Upper lobe of right lung (tissue), 1 donor: ENCODE results near the gene SDS. TPM values are rescaled to one million over a fixed set of nuclear protein-coding genes. Genes with fewer than 3 reads are reported as not detected.

Source experiments
- ATAC-seq: fragments of 200-7000 bp; cut with Tn5 transposase; one replicate; pipeline ENCODE4 v1.9.1; 2020; ENCODE audit warnings: mild to moderate bottlenecking, moderate library complexity
- DNase-seq: peaks from one replicate; pipeline ENCODE4 v3.0.0-alpha.2; 2020
- H3K27ac ChIP-seq: fragments of 200-600 bp; one replicate; pipeline ENCODE4 v1.8.0; 2022
- H3K27me3 ChIP-seq: fragments of 200-600 bp; one replicate; pipeline ENCODE4 v1.8.0; 2022; ENCODE audit warnings: mild to moderate bottlenecking
- H3K36me3 ChIP-seq: fragments of 200-600 bp; one replicate; pipeline ENCODE4 v1.8.0; 2022
- H3K4me1 ChIP-seq: fragments of 200-600 bp; one replicate; pipeline ENCODE4 v1.8.0; 2022
- H3K4me3 ChIP-seq: fragments of 200-600 bp; one replicate; pipeline ENCODE4 v1.8.0; 2022; ENCODE audit warnings: mild to moderate bottlenecking
- H3K9me3 ChIP-seq: fragments of 200-600 bp; one replicate; pipeline ENCODE4 v1.8.0; 2022
- CTCF ChIP-seq: fragments of 200-600 bp; IDR thresholded peaks from one replicate; pipeline ENCODE4 v1.8.0; 2022; ENCODE audit warnings: antibody characterized with exemption
- intact Hi-C: fragments of 100-400 bp; cut with DNase I; formaldehyde crosslinking; loops from one replicate; pipeline ENCODE4 v1.11.0; 2022
- total RNA-seq: library from RNA; stranded (reverse); fragmentation: NEBNext Ultra II Directional; extraction: Animal tissue kit (Norgen Biotek cat#: 25700); gene quantifications from one replicate; pipeline ENCODE4 v1.2.1, GENCODE V29; 2021
- donor health status: DM: no; HTN: yes; CAD: no; lungs with severe emphysema.

SDS gene
- total RNA-seq, 1 donor from 2014 or later = 2.4 TPM

DNA sequence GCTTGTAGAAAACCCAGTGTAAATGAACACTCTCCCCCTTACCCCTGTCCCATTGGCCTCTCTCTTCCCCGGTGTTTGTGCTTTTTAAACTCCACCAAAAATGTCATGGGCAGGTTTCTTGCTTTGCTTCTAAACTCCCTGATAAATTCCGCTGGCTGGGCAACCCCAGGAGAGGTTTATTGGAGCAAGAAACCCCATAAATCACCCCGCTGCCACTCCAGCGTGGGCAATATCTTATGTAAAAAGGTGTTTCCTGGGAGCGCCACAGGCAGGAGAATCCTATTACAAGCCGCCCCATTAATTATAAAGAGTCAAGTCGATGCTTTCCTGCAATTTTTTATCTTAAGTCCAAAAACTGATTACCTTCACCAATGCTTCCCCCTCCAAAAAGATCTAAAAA, 45.2 kb upstream of the SDS start:
- DNase-seq (no peak), ATAC-seq (no peak)
- no peaks in the 10 kb centered on the region for H3K4me1 ChIP-seq
- TF ChIP-seq CTCF = no peak
- H3K27ac ChIP-seq = no peak overlapping the region
- no peak overlapping the region for H3K4me3 ChIP-seq
- no peaks in the 10 kb centered on the region for H3K36me3 ChIP-seq
- intact Hi-C loops = no loop called here
- peaks cover 7% of the 10 kb centered on the region for H3K27me3 ChIP-seq
- H3K9me3 ChIP-seq = no peaks in the 10 kb centered on the region

DNA sequence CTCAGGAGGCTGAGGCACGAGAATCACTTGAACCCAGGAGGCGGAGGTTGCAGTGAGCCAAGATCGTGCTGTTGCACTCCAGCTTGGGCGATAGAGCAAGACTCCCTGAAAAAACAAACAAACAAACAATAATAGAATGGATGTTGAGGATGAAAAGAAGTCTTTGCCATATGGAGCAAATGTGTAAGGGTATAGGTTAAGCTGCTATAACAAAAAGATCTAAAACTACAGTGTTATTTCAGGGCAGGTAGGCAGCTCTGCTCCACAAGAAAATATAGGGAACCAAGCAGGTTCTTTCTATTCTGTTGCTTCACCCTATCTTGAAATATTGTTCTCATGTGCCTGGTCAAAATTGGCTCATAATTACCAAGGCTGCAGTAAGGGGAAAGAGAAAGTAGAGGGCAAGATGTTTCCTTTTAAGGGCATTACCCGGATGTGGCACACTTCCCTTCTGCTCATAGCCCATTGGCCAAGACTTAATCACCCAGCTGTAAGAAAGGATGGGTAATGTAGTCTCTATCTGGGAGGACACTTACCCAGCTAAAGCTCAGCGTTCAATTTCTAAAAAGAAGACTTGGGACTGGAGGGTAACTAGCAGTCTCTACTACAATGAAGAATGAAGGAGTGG, 42.0 kb upstream of the SDS start:
- Histone ChIP-seq H3K4me3 (no peak overlapping the region), H3K4me1 (no peaks in the 10 kb centered on the region), H3K9me3 (no peaks in the 10 kb centered on the region), H3K27ac (no peak overlapping the region), H3K27me3 (peaks cover 9% of the 10 kb centered on the region), H3K36me3 (no peaks in the 10 kb centered on the region)
- DNase-seq = no peak
- ATAC-seq = peak; percentile 88
- TF ChIP-seq CTCF = no peak
- intact Hi-C loops = no loop called here

DNA sequence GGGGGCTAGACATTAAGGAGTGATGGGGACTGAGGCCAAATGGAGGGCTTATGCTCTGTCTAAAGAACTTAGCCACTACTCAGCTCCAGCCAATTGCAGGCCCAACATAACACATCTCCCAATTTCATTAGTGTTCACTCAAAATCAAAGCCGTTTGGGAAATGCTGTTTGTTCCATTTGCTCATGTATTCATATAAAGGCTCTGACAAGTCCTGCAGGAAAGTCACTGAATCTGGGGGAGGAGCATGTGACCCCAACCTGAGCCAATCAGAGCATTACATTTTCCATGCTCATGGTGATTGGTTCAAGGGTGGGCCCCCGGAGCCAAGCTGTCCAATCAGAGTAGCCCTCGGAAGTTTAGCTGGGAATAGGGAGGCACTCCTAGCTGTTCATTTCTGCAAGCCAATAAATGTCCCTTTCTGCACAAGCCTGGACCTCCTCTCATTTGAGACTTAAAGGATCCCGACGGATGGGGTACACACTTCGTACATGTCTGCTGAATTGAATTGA, 39.4 kb upstream of the SDS start:
- no peaks in the 10 kb centered on the region for H3K9me3 ChIP-seq
- intact Hi-C loops = no loop called here

GRCh38 chr12:113440947-113441782, 37.5 kb upstream of the SDS start:
- ATAC-seq = no peak
- H3K27me3 ChIP-seq = peaks cover 9% of the 10 kb centered on the region
- no peak overlapping the region for H3K27ac ChIP-seq

More for the DNA sequence above, 39.4 kb upstream of the SDS start:
- Histone ChIP-seq H3K4me1 (no peaks in the 10 kb centered on the region), H3K36me3 (no peaks in the 10 kb centered on the region), H3K27ac (no peak overlapping the region), H3K4me3 (no peak overlapping the region), H3K27me3 (peaks cover 9% of the 10 kb centered on the region)
- no peak for ATAC-seq
- no peak for TF ChIP-seq CTCF
- DNase-seq = no peak

DNA sequence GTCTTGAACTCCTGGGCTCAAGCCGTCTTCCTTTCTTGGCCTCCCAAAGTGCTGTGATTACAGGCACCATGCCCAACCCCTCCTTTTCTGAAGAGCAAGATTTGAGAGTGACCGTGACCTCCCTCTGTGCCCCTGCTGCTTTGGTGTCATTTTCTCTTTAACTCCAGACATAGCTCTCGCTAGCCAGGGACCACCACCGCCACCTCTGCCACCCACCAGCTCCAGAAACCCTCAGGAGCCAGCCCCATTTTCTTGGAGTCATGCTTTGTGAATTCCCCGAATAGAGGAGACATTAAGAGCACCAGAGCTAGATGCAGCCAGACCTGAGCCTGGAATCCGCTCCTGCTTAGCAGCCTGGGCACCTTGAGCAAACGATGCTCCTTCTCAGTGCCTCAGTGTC, 36.6 kb upstream of the SDS start:
- no peak for TF ChIP-seq CTCF
- no peaks in the 10 kb centered on the region for H3K9me3 ChIP-seq
- ATAC-seq (no peak), DNase-seq (no peak)
- intact Hi-C loops = no loop called here
- no peak overlapping the region for H3K27ac ChIP-seq
- H3K36me3 ChIP-seq = no peaks in the 10 kb centered on the region
- H3K27me3 ChIP-seq = peaks cover 9% of the 10 kb centered on the region
- H3K4me3 ChIP-seq = no peak overlapping the region
- no peaks in the 10 kb centered on the region for H3K4me1 ChIP-seq

More at GRCh38 chr12:113440947-113441782, 37.5 kb upstream of the SDS start:
- Histone ChIP-seq H3K9me3 (no peaks in the 10 kb centered on the region), H3K36me3 (no peaks in the 10 kb centered on the region), H3K4me1 (no peaks in the 10 kb centered on the region), H3K4me3 (no peak overlapping the region)
- TF ChIP-seq CTCF = no peak
- DNase-seq = no peak
- intact Hi-C loops = no loop called here
